K562 (cell line): ENCODE results near the gene NMNAT2. TPM values are rescaled to one million over a fixed set of nuclear protein-coding genes. Genes with fewer than 3 reads are reported as not detected.
A peak's percentile ranks its signal among the peaks of the same experiment; 100 is the strongest.

ENCODE experiments used
- ATAC-seq: fragments of 200-7000 bp; cut with Tn5 transposase; 3 replicates; pipeline ENCODE4 v1.9.1; 2020; ENCODE audit warnings: moderate library complexity
- BruUV-seq: library from RNA; stranded (reverse); fragments of 400-500 nt; replicated peaks from 2 replicates; lab custom pipeline; 2021; lab: Mats Ljungman, UMichigan
- CTCF ChIA-PET: fragments of 300-600 bp; formaldehyde crosslinking; extraction: SDS; loops from one replicate; lab custom pipeline; 2021; ENCODE audit warnings: low intra/inter-chr PET ratio; lab: Yijun Ruan, JAX
- POLR2A ChIA-PET: fragments of 300-600, 350-650 bp; sonication (Branson Sonifier 250); formaldehyde crosslinking; extraction: SDS; loops from one replicate; lab custom pipeline; 2021; ENCODE audit warnings: antibody characterized with exemption, inconsistent platforms; lab: Yijun Ruan, JAX
- DNase-seq, 4 experiments: peaks; one replicate each; pipeline versions ENCODE4 v3.0.0 to v3.0.0-alpha.2; 2011 to 2018; ENCODE audit warnings: low spot score in 3 of 4, mixed read lengths in 3 of 4; ENCODE audit errors: extremely low read depth in 1 of 4
- FAIRE-seq: peaks from 2 replicates; lab custom pipeline; 2011; peaks lifted over from hg19 to GRCh38; lab: Jason Lieb, UNC
- H2AFZ ChIP-seq: 2 replicates; pipeline ENCODE4 v1.6.0; 2011; ENCODE audit warnings: low read depth, low read length, control low read depth, inconsistent platforms
- H3K27ac ChIP-seq: fragments of 200-600 bp; 3 replicates; pipeline ENCODE4 v1.8.0; 2011; ENCODE audit warnings: low read depth, mild to moderate bottlenecking, control low read depth, inconsistent platforms, low read length, moderate library complexity, mixed read lengths; ENCODE audit errors: extremely low read depth
- H3K27me3 ChIP-seq, 2 experiments: fragments of 300-600 bp in 1 of 2; 2 replicates in 1 of 2; 3 replicates in 1 of 2; pipeline versions ENCODE4 v1.6.0 to v1.8.0; 2011; ENCODE audit warnings: inconsistent platforms in 2 of 2, low read length in 2 of 2, mild to moderate bottlenecking in 1 of 2, mixed read lengths in 1 of 2, moderate library complexity in 1 of 2; ENCODE audit not compliant: control insufficient read depth in 2 of 2, insufficient read depth in 2 of 2
- H3K36me3 ChIP-seq: fragments of 300-600 bp; 3 replicates; pipeline ENCODE4 v1.8.0; 2011; ENCODE audit warnings: mild to moderate bottlenecking, low read length, inconsistent platforms; ENCODE audit not compliant: control insufficient read depth, insufficient read depth
- H3K4me1 ChIP-seq, 2 experiments: fragments of 200-600 bp in 1 of 2; replicated peaks in 1 of 2; 2 replicates in 1 of 2; 3 replicates in 1 of 2; pipeline versions ENCODE4 v1.5.1 to v1.8.0; 2011; ENCODE audit warnings: inconsistent platforms in 2 of 2, low read length in 2 of 2, mild to moderate bottlenecking in 1 of 2, mixed read lengths in 1 of 2, moderate library complexity in 1 of 2; ENCODE audit not compliant: control insufficient read depth in 2 of 2, insufficient read depth in 2 of 2
- H3K4me2 ChIP-seq: 2 replicates; pipeline ENCODE4 v1.6.1; 2011; ENCODE audit warnings: low read length, control low read depth, inconsistent platforms, mixed read lengths; ENCODE audit not compliant: insufficient read depth
- H3K4me3 ChIP-seq: fragments of 200-600 bp; sonication (generic), shearing (Covaris generic); 2 replicates; pipeline ENCODE4 v1.5.1; 2016; ENCODE audit warnings: control low read depth, inconsistent platforms
- H3K79me2 ChIP-seq: fragments of 200-600 bp; 3 replicates; pipeline ENCODE4 v1.8.0; 2011; ENCODE audit warnings: low read length, inconsistent platforms; ENCODE audit not compliant: control insufficient read depth, insufficient read depth
- H3K9ac ChIP-seq, 2 experiments: 2 replicates each; pipeline versions ENCODE4 v1.6.0 to v1.6.1; 2011; ENCODE audit warnings: low read depth in 2 of 2, low read length in 2 of 2, control low read depth in 1 of 2, inconsistent platforms in 1 of 2, mild to moderate bottlenecking in 1 of 2, mixed read lengths in 1 of 2; ENCODE audit not compliant: insufficient read depth in 1 of 2
- H3K9me1 ChIP-seq: one replicate; pipeline ENCODE4 v1.6.0; 2011; ENCODE audit warnings: inconsistent platforms, mild to moderate bottlenecking, low read length, moderate library complexity; ENCODE audit not compliant: control insufficient read depth, insufficient read depth
- H3K9me3 ChIP-seq: replicated peaks from 2 replicates; pipeline ENCODE4 v1.5.1; 2011; ENCODE audit warnings: low read depth, low read length, inconsistent platforms; ENCODE audit not compliant: control insufficient read depth, insufficient read depth
- H4K20me1 ChIP-seq: replicated peaks from 2 replicates; pipeline ENCODE4 v1.6.1; 2011; ENCODE audit warnings: low read length, inconsistent platforms, mixed read lengths; ENCODE audit not compliant: control insufficient read depth, insufficient read depth
- CHD2 ChIP-seq: IDR thresholded peaks from 2 replicates; pipeline ENCODE4 v1.6.1; 2011; ENCODE audit warnings: low read depth, low read length
- EP400 ChIP-seq: fragments of 450-650 bp; IDR thresholded peaks from 2 replicates; pipeline ENCODE4 v1.6.1; 2017; ENCODE audit warnings: antibody characterized with exemption, mild to moderate bottlenecking, moderate library complexity
- L3MBTL2 ChIP-seq: fragments of 450-650 bp; IDR thresholded peaks from 2 replicates; pipeline ENCODE4 v1.6.1; 2016; ENCODE audit warnings: mild to moderate bottlenecking, moderate library complexity
- MGA ChIP-seq: fragments of 450-650 bp; IDR thresholded peaks from 2 replicates; pipeline ENCODE4 v1.6.1; 2016; ENCODE audit warnings: mild to moderate bottlenecking, moderate library complexity
- NRF1 ChIP-seq, 2 experiments: fragments of 450-650 bp; IDR thresholded peaks in 1 of 2; conservative IDR thresholded peaks in 1 of 2; 2 replicates each; pipeline ENCODE4 v1.6.1; 2014; ENCODE audit warnings: mild to moderate bottlenecking in 2 of 2
- RUNX1 ChIP-seq: sonication (generic); IDR thresholded peaks from 2 replicates; pipeline ENCODE4 v1.6.1; 2016; ENCODE audit warnings: antibody characterized with exemption, low read depth
- WGBS: fragments of 100-300 bp; shearing (Covaris generic); methylation state at CpG from one replicate; pipeline ENCODE4 v1.1.6; 2016; ENCODE audit warnings: low coverage, mixed read lengths; ENCODE audit not compliant: insufficient coverage; ENCODE audit errors: missing lambda C conversion rate; 5-methylcytosine and 5-hydroxymethylcytosine counted together
- in situ Hi-C: fragments of 300-500 bp; cut with MboI; formaldehyde crosslinking; loops from 4 replicates; pipeline ENCODE4 v1.15.0; 2018; ENCODE audit warnings: inconsistent platforms, mixed read lengths
- intact Hi-C: fragments of 100-400 bp; cut with micrococcal nuclease; formaldehyde crosslinking; loops from 2 replicates; pipeline ENCODE4 v1.14.2; 2022
- polyA plus RNA-seq, 8 experiments: library from polyadenylated mRNA; depleted of rRNA in 4 of 8; stranded (reverse) in 5 of 8; unstranded in 3 of 8; fragments of >200 nt; fragmentation: Nextera tagmentation in 2 of 8; fragmentation: Illumina TruSeq in 1 of 8; extraction: Ambion mirVana in 2 of 8; extraction: Trizol in 1 of 8; gene quantifications; 2 replicates each; pipeline versions ENCODE4 v1.2.1 to v1.2.3, GENCODE V29; 2011 to 2014; ENCODE audit warnings: inconsistent platforms in 1 of 8, missing spikeins in 1 of 8
- total RNA-seq, 7 experiments: library from RNA; depleted of rRNA in 6 of 7; stranded (reverse); fragments of >200 nt in 6 of 7; fragmentation: Illumina TruSeq in 2 of 7; extraction: Trizol in 2 of 7; gene quantifications; 2 replicates each; pipeline versions ENCODE4 v1.2.1 to v1.2.3, GENCODE V29; 2011 to 2021; ENCODE audit warnings: low replicate concordance in 1 of 7

Gene NMNAT2
- total and polyA plus RNA-seq, 9 of the 15 experiments (the other 6 are each of a cell fraction or from before 2014, with no cell fraction given), result not detected

DNA sequence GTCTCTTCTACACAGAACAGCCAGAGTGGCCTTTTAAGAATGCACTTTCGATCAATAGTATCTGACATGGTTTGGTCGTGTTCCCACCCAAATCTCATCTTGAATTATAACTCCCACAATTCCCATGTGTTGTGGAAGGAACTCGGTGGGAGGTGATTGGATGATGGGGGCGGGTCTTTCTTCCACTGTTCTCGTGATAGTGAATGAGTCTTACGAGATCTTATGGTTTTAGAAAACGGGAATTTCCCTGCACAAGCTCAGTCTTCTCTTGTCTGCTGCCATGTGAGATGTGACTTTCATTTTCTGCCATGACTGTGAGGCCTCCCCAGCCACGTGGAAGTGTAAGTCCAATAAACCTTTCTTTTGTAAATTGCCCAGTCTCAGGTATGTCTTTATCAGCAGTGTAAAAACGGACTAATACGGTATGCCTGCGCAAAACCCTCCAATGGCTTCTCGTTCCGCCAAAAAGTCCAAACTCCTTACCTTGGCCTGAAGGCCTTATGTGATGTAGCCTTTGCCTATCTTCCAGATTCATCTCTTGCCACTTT lies 31.1 kb upstream of the NMNAT2 start:
- ChIA-PET CTCF (no interaction called here), POLR2A (interaction anchor here (1.0 kb wide), 1 partner anchor 188 kb away, joined by 4 read pairs; no protein-coding TSS in a partner anchor)
- ATAC-seq (peak; percentile 52), FAIRE-seq (no peak), DNase-seq (no peak)
- peak overlapping the region; percentile 36 for H3K4me2 ChIP-seq
- H3K27me3 ChIP-seq, result peaks cover 0 to under 1% of the 10 kb centered on the region in 2 experiments; a peak in 1 of 5 replicates
- no peaks in the 10 kb centered on the region for H3K36me3 ChIP-seq
- no TSS peak for BruUV-seq
- H3K79me2 ChIP-seq, result no peaks in the 10 kb centered on the region
- 31% methylated on average over 13 of the region's 13 CpGs for WGBS
- H2AFZ ChIP-seq, result peak overlapping the region; percentile 75
- H3K9me1 ChIP-seq, result no peaks in the 10 kb centered on the region
- H3K4me1 ChIP-seq, result no peaks in the 10 kb centered on the region
- intact Hi-C loops, result no loop called here
- no peaks in the 10 kb centered on the region for H3K9me3 ChIP-seq
- H3K9ac ChIP-seq, result no peak overlapping the region
- no peak overlapping the region for H3K27ac ChIP-seq
- in situ Hi-C loops, result no loop called here
- no peaks in the 10 kb centered on the region for H4K20me1 ChIP-seq
- H3K4me3 ChIP-seq, result no peak overlapping the region
- peak; percentile 75; the same call in 1 of the 2 replicates for TF ChIP-seq L3MBTL2
- peak; percentile 52; the same call in 1 of the 2 replicates for TF ChIP-seq CHD2
- peak; percentile 73 for TF ChIP-seq MGA
- 0 out of 4 replicates have a peak, but pooled peaks of 1 of the 2 experiments have one; percentile 15 for TF ChIP-seq NRF1 (conservative IDR thresholded peaks at IDR 0.05 in 1 of 2, IDR thresholded peaks at IDR 0.05 in 1 of 2)
- TF ChIP-seq RUNX1, result no peak
- 0 out of 2 replicates have a peak, but pooled peaks have one; percentile 24 for TF ChIP-seq EP400
